Left lung (tissue), 10 donors: ENCODE data around the gene ADD2. TPM values are rescaled to one million over a fixed set of nuclear protein-coding genes. Genes with fewer than 3 reads are reported as not detected.

Experiments
- ATAC-seq: fragments of 200-7000 bp; cut with Tn5 transposase; one replicate; pipeline ENCODE4 v1.9.1; 2020; ENCODE audit warnings: moderate library complexity
- DNase-seq, 4 donors: peaks; one replicate each; pipeline ENCODE4 v3.0.0-alpha.2; 2013 to 2020
- H3K27ac ChIP-seq, 2 donors: fragments of 200-600 bp; sonication (generic) in 1 of 2; one replicate each; pipeline versions ENCODE4 v1.5.0 to v1.8.0; 2020 to 2021
- H3K27me3 ChIP-seq, 2 donors: fragments of 200-600 bp; sonication (generic) in 1 of 2; one replicate each; pipeline versions ENCODE4 v1.5.0 to v1.8.0; 2020 to 2021
- H3K36me3 ChIP-seq, 2 donors: fragments of 200-600 bp; sonication (generic) in 1 of 2; one replicate each; pipeline versions ENCODE4 v1.5.0 to v1.8.0; 2020 to 2021
- H3K4me1 ChIP-seq, 2 donors: fragments of 200-600 bp; one replicate each; pipeline ENCODE4 v1.8.0; 2021
- H3K4me3 ChIP-seq, 2 donors: fragments of 200-600 bp; sonication (generic) in 1 of 2; one replicate each; pipeline versions ENCODE4 v1.5.0 to v1.8.0; 2020 to 2021; ENCODE audit warnings: mild to moderate bottlenecking in 1 of 2
- H3K9me3 ChIP-seq, 2 donors: fragments of 200-600 bp; sonication (generic) in 1 of 2; one replicate each; pipeline versions ENCODE4 v1.5.0 to v1.8.0; 2020 to 2021
- CTCF ChIP-seq, 2 donors: fragments of 200-600 bp; sonication (generic) in 1 of 2; IDR thresholded peaks; one replicate each; pipeline versions ENCODE4 v1.5.0 to v1.8.0; 2021; ENCODE audit warnings: antibody characterized with exemption in 2 of 2
- intact Hi-C, 2 donors: fragments of 100-400 bp; cut with DNase I; formaldehyde crosslinking; loops; one replicate each; pipeline versions ENCODE4 v1.11.2 to v1.14.2; 2022
- polyA plus RNA-seq, 6 donors: library from polyadenylated mRNA; unstranded; fragments of 120-200 nt; gene quantifications; one replicate each; pipeline ENCODE4 v1.2.1, GENCODE V29; 2013; ENCODE audit not compliant: insufficient read length in 6 of 6
- total RNA-seq, 2 donors: library from RNA; stranded (reverse); fragmentation: NEBNext Ultra II Directional; extraction: Animal tissue kit (Norgen Biotek cat#: 25700); gene quantifications; one replicate each; pipeline ENCODE4 v1.2.1, GENCODE V29; 2021
- donor health status: DM: no; HTN: yes; CAD: no.
- donor health status: DM: no; HTN: no; CAD: no.

The ADD2 gene
- total and polyA plus RNA-seq, 8 donors: 0.92 to 12.2 (median 6.5) TPM

GRCh38 chr2:70729647-70730046 lies 38.4 kb downstream of the ADD2 start:
- H3K4me1 ChIP-seq: no peaks in the 10 kb centered on the region
- no peak for ATAC-seq
- H3K36me3 ChIP-seq: no peaks in the 10 kb centered on the region
- TF ChIP-seq CTCF (IDR thresholded peaks at IDR 0.05): no peak
- intact Hi-C loops: no loop called here
- H3K4me3 ChIP-seq: no peak overlapping the region
- DNase-seq: no peak
- peaks cover 0 to 17% of the 10 kb centered on the region in 2 donors for H3K27me3 ChIP-seq
- H3K27ac ChIP-seq: no peak overlapping the region
- H3K9me3 ChIP-seq: no peaks in the 10 kb centered on the region

DNA sequence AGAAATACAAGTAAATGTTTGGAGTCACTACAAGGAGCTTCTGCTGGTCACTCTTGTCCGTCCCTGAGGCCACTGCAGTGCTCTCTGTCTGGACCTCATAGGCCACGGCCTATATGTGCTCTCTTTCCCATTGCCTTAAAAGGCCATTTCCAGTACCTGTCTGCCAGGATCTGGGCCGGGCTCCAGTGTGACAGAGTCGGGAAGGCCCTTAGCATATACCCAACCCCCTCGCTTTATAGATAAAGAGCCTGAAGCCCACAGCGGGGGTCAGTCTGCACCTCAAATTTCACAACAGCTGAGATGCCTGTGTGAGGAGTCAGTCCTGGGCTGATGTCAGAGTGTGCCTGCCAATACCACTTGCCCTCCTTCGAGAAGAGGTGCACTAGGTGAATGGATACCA lies 39.9 kb downstream of the ADD2 start:
- no peaks in the 10 kb centered on the region for H3K36me3 ChIP-seq
- no peak overlapping the region for H3K4me3 ChIP-seq
- intact Hi-C loops: no loop called here
- ATAC-seq (no peak), DNase-seq (no peak)
- no peak for TF ChIP-seq CTCF (IDR thresholded peaks at IDR 0.05)
- no peak overlapping the region for H3K27ac ChIP-seq
- H3K9me3 ChIP-seq: no peaks in the 10 kb centered on the region
- H3K27me3 ChIP-seq: peaks cover 0 to 6% of the 10 kb centered on the region in 2 donors
- no peaks in the 10 kb centered on the region for H3K4me1 ChIP-seq

- ATAC-seq: no peak
- Histone ChIP-seq H3K27ac (no peak overlapping the region), H3K9me3 (no peaks in the 10 kb centered on the region), H3K4me3 (no peak overlapping the region), H3K27me3 (peaks cover 0 to under 1% of the 10 kb centered on the region in 2 donors), H3K36me3 (no peaks in the 10 kb centered on the region), H3K4me1 (no peaks in the 10 kb centered on the region)
- no peak for TF ChIP-seq CTCF (IDR thresholded peaks at IDR 0.05)
- intact Hi-C loops: no loop called here
- no peak for DNase-seq
Observed at GRCh38 chr2:70726947-70727725, 40.9 kb downstream of the ADD2 start.

- Histone ChIP-seq H3K9me3 (no peaks in the 10 kb centered on the region), H3K27ac (no peak overlapping the region), H3K36me3 (no peaks in the 10 kb centered on the region), H3K4me3 (no peak overlapping the region), H3K27me3 (no peaks in the 10 kb centered on the region), H3K4me1 (no peaks in the 10 kb centered on the region)
- DNase-seq: no peak
- intact Hi-C loops: no loop called here
- no peak for TF ChIP-seq CTCF (IDR thresholded peaks at IDR 0.05)
- ATAC-seq: no peak
Observed at GRCh38 chr2:70725505-70725904, 42.5 kb downstream of the ADD2 start.

- Histone ChIP-seq H3K9me3 (no peaks in the 10 kb centered on the region), H3K27ac (no peak overlapping the region), H3K4me1 (no peaks in the 10 kb centered on the region), H3K36me3 (no peaks in the 10 kb centered on the region), H3K4me3 (no peak overlapping the region), H3K27me3 (no peaks in the 10 kb centered on the region)
- ATAC-seq: no peak
- no peak for DNase-seq
- intact Hi-C loops: no loop called here
- TF ChIP-seq CTCF (IDR thresholded peaks at IDR 0.05): no peak
Observed at GRCh38 chr2:70724366-70724765, 43.6 kb downstream of the ADD2 start.
